Measurements from ENCODE around the gene KIAA2012.

- no peak for TF ChIP-seq CTCF (tag by site-specific recombination; IDR thresholded peaks at IDR 0.05)
- TF ChIP-seq ZNF629 (tag by site-specific recombination; IDR thresholded peaks at IDR 0.05) = no peak
- TF ChIP-seq MEIS1 (CRISPR knock-in tag; IDR thresholded peaks at IDR 0.05; ENCODE audit: borderline replicate concordance) = no peak
- no peak for TF ChIP-seq ZFP41 (tag by site-specific recombination; IDR thresholded peaks at IDR 0.05; ENCODE audit: borderline replicate concordance)
- no peak for TF ChIP-seq KLF1 (tag by site-specific recombination; IDR thresholded peaks at IDR 0.05)
- no peak for TF ChIP-seq KLF9 (tag by site-specific recombination; IDR thresholded peaks at IDR 0.05; ENCODE audit: low read depth)
- TF ChIP-seq ZNF510 (tag by site-specific recombination; IDR thresholded peaks at IDR 0.05; ENCODE audit: insufficient replicate concordance) = no peak
- no peak for TF ChIP-seq ZNF610 (tag by site-specific recombination; IDR thresholded peaks at IDR 0.05; ENCODE audit: borderline replicate concordance)
- TF ChIP-seq TRIM28 (IDR thresholded peaks at IDR 0.05; ENCODE audit: borderline replicate concordance, low read length) = no peak
Measured at GRCh38 chr2:202249521-202250253, 176.6 kb downstream of the KIAA2012 start.
